ENCODE measurements around the gene RHBDD3.
"Not testable (repeated sequence)": the region's sequence is repeated elsewhere in the genome, so short reads cannot be mapped to it uniquely, and the experiment has no call there.

RHBDD3 gene

DNA sequence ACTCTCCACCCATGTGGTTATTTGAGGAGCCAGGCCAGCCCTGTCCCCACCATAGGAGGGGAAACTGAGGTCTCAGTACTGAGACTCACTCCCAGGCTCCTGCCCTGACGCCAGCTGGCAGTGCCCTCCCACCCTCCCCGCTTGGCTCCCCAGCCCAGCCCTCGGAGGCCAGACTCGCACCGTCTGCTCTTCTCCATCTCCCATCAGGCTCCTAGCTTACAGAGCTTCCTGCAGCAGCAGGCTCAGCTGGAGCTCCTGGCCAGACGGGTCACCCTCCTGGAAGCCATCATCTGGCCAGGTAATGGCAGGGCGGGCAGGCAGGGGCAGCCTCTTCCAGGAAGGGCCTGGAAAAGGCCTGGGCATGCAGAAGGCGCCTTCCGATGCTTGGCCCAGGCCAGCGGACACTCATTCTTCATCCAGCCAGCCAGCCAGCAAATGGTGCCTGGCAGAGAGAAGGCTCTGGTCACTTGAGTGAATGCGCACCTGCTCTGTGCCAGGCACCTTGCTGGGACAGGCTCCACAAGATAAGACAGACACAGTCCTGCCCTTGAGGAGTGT, 12.6 kb downstream of the RHBDD3 start:
- DNase-seq (ENCODE audit: low read depth), result no peak
- TF ChIP-seq CTCF (conservative IDR thresholded peaks at IDR 0.05; ENCODE audit: low read depth, low read length), result no peak
- H3K4me3 ChIP-seq (ENCODE audit: low read length), result no peak overlapping the region

GRCh38 chr22:29254286-29254660, 13.5 kb downstream of the RHBDD3 start:
- no peak for TF ChIP-seq CTCF (conservative IDR thresholded peaks at IDR 0.05; ENCODE audit: low read depth, low read length)
- no peak overlapping the region for H3K4me3 ChIP-seq (ENCODE audit: low read length)
- no peak for DNase-seq (ENCODE audit: low read depth)

DNA sequence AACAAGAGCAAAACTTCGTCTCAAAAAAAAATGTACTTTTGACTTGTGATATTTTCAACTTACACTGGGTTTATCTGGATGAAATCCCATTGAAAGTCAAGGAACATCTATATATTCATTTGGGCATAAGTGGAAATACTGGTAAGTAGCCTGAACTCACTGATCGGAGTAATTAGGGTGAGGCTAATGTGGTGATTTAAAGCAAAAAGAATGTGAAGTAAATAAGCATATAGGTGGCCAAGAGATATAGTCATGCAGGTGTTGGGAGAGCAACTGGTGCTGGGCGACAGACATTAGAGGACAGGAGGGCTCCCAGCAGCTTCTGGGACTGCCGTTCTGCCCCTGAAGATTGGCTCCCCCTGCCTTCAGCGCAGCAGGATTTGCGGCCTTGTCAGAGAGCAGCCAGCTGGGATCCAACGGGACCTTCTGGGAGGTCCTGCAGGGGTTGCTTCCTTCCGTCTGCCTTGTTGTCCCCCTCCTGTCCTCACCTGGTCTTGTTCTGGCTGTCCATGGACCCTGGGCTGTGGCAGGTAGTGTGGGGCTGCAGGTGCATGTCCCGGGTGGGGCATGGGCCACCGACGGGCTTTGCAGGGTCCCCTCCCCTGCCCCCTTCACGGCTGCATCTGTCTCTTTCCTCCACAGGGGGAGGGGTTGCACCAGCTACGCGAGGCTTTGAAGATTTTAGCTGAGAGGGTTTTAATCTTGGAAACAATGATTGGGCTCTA, 14.1 kb downstream of the RHBDD3 start:
- H3K4me3 ChIP-seq (ENCODE audit: low read length), result no peak overlapping the region
- no peak for TF ChIP-seq CTCF (conservative IDR thresholded peaks at IDR 0.05; ENCODE audit: low read depth, low read length)
- DNase-seq (ENCODE audit: low read depth), result no peak

DNA sequence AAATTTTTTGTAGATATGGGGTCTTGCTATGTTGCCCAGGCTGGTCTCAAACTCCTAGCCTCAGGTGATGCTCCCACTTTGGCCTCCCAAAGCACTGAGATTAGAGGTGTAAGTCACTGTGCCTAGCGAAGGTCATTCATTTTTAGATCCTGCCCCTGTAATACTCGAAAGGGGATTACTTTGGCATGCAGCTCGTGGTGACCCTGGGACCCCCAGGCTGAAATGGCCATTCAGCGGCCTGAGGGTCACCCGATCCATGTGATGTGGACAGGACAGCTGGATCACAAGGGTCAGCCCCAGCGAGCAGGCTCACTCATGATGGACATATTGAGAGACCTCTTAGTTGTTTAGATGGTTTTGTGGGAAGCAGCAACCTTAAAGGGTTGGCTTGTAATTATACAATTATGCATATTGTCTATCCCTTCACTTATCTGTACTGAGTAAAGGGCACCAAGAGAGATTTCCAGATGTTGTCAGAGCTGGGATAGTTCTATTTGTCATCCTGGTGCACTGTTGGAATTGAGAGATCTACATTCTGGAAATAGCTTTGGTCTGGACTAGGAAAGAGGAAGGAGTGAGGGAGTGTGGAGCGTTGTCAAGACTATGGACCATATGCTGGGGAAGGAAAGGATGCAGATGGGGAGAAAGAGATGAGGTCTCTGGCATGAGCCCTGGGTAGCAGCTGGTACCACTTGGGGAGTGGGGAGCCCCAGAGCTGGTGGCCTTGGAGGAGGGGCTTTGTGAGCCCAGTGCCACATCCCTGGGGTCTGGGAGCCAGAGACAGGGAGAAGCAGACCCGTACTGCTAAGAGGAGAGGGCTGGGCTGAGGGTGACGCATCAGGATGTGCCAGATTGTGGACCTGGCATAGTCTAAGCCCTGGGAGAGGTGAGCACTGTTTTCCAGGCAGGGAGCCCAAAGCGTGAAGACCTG, 15.5 kb downstream of the RHBDD3 start:
- no peak for TF ChIP-seq CTCF (conservative IDR thresholded peaks at IDR 0.05; ENCODE audit: low read depth, low read length)
- no peak for DNase-seq (ENCODE audit: low read depth)
- H3K4me3 ChIP-seq (ENCODE audit: low read length), result no peak overlapping the region

GRCh38 chr22:29251265-29251664, 16.5 kb downstream of the RHBDD3 start:
- no peak for DNase-seq (ENCODE audit: low read depth)
- TF ChIP-seq CTCF (conservative IDR thresholded peaks at IDR 0.05; ENCODE audit: low read depth, low read length), result no peak
- H3K4me3 ChIP-seq (ENCODE audit: low read length), result no peak overlapping the region

GRCh38 chr22:29247891-29248290, 19.9 kb downstream of the RHBDD3 start:
- not testable (repeated sequence) for DNase-seq (ENCODE audit: low read depth); H3K4me3 ChIP-seq (ENCODE audit: low read length)

GRCh38 chr22:29245626-29246385, 22.0 kb downstream of the RHBDD3 start:
- TF ChIP-seq CTCF (conservative IDR thresholded peaks at IDR 0.05; ENCODE audit: low read depth, low read length), result peak; percentile 98
- H3K4me3 ChIP-seq (ENCODE audit: low read length), result no peak overlapping the region
- DNase-seq (ENCODE audit: low read depth), result no peak
